Measurements from ENCODE around the gene CAMK1D.

CAMK1D gene

DNA sequence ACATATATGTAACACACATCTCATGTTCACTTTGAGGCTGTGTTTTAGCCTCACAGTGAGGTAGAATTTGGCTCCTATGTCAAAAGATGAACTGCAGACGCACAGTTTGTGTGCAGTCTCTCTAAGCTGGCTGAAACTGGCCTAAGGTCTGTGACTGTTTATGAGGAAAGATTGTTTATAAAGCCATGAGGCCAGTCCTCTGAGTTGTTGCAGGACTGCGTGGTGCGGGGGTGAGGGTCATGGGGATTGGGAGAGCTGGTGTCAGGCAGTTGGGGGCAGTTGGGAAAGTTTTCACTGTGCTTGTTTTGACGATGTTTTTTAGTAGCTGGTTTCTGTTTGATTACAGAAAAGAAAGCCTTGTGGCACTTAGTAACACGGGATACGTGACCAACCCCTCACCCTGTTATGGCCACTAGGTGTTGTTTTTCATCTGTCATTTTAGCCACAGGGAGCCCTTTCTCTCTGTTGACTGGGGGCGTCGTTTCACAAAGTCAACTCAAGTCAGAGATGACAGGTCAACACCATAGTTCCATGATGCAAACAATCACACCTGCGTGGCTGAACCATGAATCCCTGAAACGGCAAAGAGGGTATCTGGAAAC lies 341.3 kb downstream of the CAMK1D start:
- H3K36me3 ChIP-seq (ENCODE audit: control insufficient read depth, insufficient read depth, low read length), result no peaks in the 10 kb centered on the region
- H3K27ac ChIP-seq (ENCODE audit: low read depth, low read length), result no peak overlapping the region
- no peaks in the 10 kb centered on the region for H3K27me3 ChIP-seq (ENCODE audit: control insufficient read depth, insufficient read depth, low read length)
- H3K9me3 ChIP-seq (ENCODE audit: control insufficient read depth, insufficient read depth, low read length), result no peaks in the 10 kb centered on the region
- no peak overlapping the region for H3K9ac ChIP-seq (ENCODE audit: low read depth, low read length)
- H3K4me1 ChIP-seq (ENCODE audit: control insufficient read depth, insufficient read depth, low read length), result no peaks in the 10 kb centered on the region
- H3K4me3 ChIP-seq (ENCODE audit: low read depth, low read length), result no peak overlapping the region

DNA sequence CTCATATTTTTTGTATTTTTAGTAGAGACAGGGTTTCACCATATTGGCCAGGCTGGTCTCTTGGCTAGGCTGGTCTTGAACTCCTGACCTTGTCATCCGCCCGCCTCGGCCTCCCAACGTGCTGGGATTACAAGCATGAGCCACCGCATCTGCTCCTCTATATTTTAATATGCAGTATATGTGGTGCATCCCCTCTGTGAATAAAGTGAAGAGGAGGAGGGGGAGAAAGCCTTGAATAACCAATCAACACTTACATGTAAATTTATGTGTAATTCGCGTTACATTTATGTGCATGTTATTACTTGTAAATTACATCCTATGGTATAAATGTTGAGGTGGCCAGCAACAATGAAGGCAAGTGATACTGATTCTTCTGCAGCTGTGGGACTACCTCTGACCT lies 342.2 kb downstream of the CAMK1D start:
- no peak overlapping the region for H3K27ac ChIP-seq (ENCODE audit: low read depth, low read length)
- no peak overlapping the region for H3K4me3 ChIP-seq (ENCODE audit: low read depth, low read length)
- H3K9me3 ChIP-seq (ENCODE audit: control insufficient read depth, insufficient read depth, low read length), result no peaks in the 10 kb centered on the region

DNA sequence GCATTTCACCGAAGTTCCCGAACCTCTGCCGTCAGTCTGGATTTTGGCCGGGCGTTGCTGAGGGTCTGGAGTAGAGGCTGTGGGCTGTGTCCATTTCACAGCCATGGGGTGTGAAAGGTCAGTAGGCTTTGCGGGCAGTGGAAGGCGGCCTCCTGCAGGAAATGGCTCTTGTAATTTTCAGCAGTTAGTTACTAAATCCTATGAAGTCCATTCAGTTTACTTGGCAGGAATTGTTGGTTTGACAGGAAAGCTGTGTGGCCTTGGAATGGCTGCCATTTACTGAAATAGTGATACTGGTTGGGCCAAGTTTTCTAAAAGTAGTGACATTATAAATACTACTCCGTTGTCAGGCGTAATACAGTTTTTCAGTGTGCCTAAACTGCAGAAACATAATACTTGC lies 348.4 kb downstream of the CAMK1D start:
- H3K4me3 ChIP-seq (ENCODE audit: low read depth, low read length), result no peak overlapping the region
- H3K9ac ChIP-seq (ENCODE audit: low read depth, low read length), result no peak overlapping the region
- no peaks in the 10 kb centered on the region for H3K36me3 ChIP-seq (ENCODE audit: control insufficient read depth, insufficient read depth, low read length)
- H3K9me3 ChIP-seq (ENCODE audit: control insufficient read depth, insufficient read depth, low read length), result no peaks in the 10 kb centered on the region
- no peaks in the 10 kb centered on the region for H3K27me3 ChIP-seq (ENCODE audit: control insufficient read depth, insufficient read depth, low read length)
- no peak overlapping the region for H3K27ac ChIP-seq (ENCODE audit: low read depth, low read length)
- H3K4me1 ChIP-seq (ENCODE audit: control insufficient read depth, insufficient read depth, low read length), result no peaks in the 10 kb centered on the region

More for the DNA sequence above, 342.2 kb downstream of the CAMK1D start:
- no peak overlapping the region for H3K9ac ChIP-seq (ENCODE audit: low read depth, low read length)
- H3K36me3 ChIP-seq (ENCODE audit: control insufficient read depth, insufficient read depth, low read length), result no peaks in the 10 kb centered on the region
- no peaks in the 10 kb centered on the region for H3K4me1 ChIP-seq (ENCODE audit: control insufficient read depth, insufficient read depth, low read length)
- no peaks in the 10 kb centered on the region for H3K27me3 ChIP-seq (ENCODE audit: control insufficient read depth, insufficient read depth, low read length)

DNA sequence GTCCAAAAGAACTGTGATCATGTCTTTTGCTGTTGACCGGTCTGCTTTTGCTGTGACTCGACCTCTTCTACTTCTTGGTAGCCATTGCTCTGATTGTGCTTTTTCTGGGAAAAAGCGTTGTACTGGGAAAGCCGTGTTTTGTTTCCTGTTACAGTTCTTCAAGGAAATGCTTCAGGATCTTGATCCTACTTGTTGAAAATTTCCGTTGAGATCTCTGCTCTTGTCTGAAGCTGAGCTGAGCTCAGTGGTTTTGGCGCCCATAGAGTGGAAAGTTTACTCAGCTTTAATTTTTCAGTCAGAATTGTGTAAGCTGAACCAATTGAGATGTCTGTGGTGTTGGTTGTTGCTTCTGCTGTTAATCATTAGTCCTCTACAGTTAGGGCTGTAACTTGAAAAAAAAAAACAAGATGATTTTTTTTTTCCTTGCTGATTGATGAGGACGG lies 349.9 kb downstream of the CAMK1D start:
- Histone ChIP-seq H3K9ac (ENCODE audit: low read depth, low read length) (no peak overlapping the region), H3K4me1 (ENCODE audit: control insufficient read depth, insufficient read depth, low read length) (no peaks in the 10 kb centered on the region), H3K36me3 (ENCODE audit: control insufficient read depth, insufficient read depth, low read length) (no peaks in the 10 kb centered on the region), H3K27ac (ENCODE audit: low read depth, low read length) (no peak overlapping the region), H3K27me3 (ENCODE audit: control insufficient read depth, insufficient read depth, low read length) (no peaks in the 10 kb centered on the region), H3K4me3 (ENCODE audit: low read depth, low read length) (no peak overlapping the region), H3K9me3 (ENCODE audit: control insufficient read depth, insufficient read depth, low read length) (no peaks in the 10 kb centered on the region)

DNA sequence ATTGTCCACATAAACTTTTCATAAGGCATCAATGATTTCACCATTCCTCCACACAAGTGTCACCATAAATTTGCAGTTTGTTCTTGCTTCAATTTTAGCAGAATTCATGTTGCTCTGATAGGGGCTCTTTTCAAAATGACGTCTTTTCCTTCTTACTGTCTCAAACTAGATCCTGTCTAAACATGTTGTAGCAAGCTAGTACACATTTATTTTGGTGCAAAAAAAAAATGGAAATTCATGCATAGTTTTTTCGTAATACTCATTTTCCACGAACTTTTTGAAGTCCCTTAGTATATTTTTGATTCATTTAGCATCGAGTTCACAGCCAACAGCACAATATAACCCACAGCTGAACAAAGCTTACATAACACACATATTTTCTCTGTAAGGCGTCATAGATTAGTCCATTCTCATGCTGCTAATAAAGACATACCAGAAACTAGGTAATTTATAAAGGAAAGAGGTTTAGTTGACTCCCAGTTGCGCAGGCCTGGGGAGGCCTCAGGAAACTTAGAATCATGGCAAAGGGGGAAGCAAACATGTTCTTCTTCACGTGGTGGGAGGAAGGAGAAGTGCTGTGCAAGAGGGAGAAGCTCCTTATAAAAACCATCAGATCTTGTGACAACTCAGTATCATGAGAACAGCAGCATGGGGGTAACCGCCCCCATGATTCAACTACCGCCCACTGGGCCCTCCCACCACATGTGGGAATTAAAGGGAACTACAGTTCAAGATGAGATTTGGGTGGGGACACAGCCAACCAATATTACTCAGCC lies 350.6 kb downstream of the CAMK1D start:
- Histone ChIP-seq H3K27me3 (ENCODE audit: control insufficient read depth, insufficient read depth, low read length) (no peaks in the 10 kb centered on the region), H3K27ac (ENCODE audit: low read depth, low read length) (no peak overlapping the region), H3K4me1 (ENCODE audit: control insufficient read depth, insufficient read depth, low read length) (no peaks in the 10 kb centered on the region), H3K9ac (ENCODE audit: low read depth, low read length) (no peak overlapping the region), H3K36me3 (ENCODE audit: control insufficient read depth, insufficient read depth, low read length) (no peaks in the 10 kb centered on the region), H3K9me3 (ENCODE audit: control insufficient read depth, insufficient read depth, low read length) (no peaks in the 10 kb centered on the region), H3K4me3 (ENCODE audit: low read depth, low read length) (no peak overlapping the region)

DNA sequence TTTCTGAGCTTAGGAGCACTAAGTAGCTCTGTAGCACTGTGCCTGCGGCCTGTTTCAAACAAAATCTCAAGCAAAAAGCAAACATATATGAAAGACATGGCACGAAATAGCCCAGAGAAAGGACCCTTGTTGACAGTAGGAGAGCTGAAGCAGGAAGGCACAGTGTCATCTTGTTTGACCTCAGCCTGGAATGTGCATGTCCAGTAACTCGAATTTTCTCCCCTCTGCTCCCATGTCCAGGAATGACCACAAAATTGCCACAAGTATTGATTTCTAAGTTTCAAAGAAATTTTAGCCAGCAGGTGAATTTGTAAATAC lies 351.2 kb downstream of the CAMK1D start:
- H3K27ac ChIP-seq (ENCODE audit: low read depth, low read length), result no peak overlapping the region
- no peaks in the 10 kb centered on the region for H3K9me3 ChIP-seq (ENCODE audit: control insufficient read depth, insufficient read depth, low read length)
- no peak overlapping the region for H3K4me3 ChIP-seq (ENCODE audit: low read depth, low read length)
- H3K36me3 ChIP-seq (ENCODE audit: control insufficient read depth, insufficient read depth, low read length), result no peaks in the 10 kb centered on the region
- H3K9ac ChIP-seq (ENCODE audit: low read depth, low read length), result no peak overlapping the region
- H3K4me1 ChIP-seq (ENCODE audit: control insufficient read depth, insufficient read depth, low read length), result no peaks in the 10 kb centered on the region
- H3K27me3 ChIP-seq (ENCODE audit: control insufficient read depth, insufficient read depth, low read length), result no peaks in the 10 kb centered on the region

DNA sequence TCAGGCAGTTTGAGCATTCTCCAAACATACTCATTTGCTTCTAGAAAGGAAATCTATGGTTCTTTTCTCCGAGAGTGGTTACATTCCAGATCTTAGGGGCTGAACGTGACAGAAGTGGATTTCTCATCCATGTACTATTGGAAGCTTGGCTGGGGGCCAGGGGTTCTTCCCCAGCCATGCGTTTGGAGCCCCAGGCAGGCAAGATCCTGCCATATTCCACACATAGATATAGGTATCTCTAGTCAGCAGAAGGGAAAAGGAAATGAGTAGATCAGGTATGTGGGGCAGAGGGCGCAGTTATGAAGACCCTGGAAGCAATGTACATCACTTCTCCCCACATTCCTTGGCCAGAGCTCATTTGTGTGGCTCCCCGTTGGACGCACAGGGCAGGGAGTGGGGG lies 352.3 kb downstream of the CAMK1D start:
- no peak overlapping the region for H3K9ac ChIP-seq (ENCODE audit: low read depth, low read length)
- no peaks in the 10 kb centered on the region for H3K27me3 ChIP-seq (ENCODE audit: control insufficient read depth, insufficient read depth, low read length)
- no peak overlapping the region for H3K27ac ChIP-seq (ENCODE audit: low read depth, low read length)
- H3K4me1 ChIP-seq (ENCODE audit: control insufficient read depth, insufficient read depth, low read length), result peaks cover under 1% of the 10 kb centered on the region; the same call in 1 of the 2 replicates
- H3K36me3 ChIP-seq (ENCODE audit: control insufficient read depth, insufficient read depth, low read length), result no peaks in the 10 kb centered on the region
- H3K9me3 ChIP-seq (ENCODE audit: control insufficient read depth, insufficient read depth, low read length), result no peaks in the 10 kb centered on the region
- no peak overlapping the region for H3K4me3 ChIP-seq (ENCODE audit: low read depth, low read length)

DNA sequence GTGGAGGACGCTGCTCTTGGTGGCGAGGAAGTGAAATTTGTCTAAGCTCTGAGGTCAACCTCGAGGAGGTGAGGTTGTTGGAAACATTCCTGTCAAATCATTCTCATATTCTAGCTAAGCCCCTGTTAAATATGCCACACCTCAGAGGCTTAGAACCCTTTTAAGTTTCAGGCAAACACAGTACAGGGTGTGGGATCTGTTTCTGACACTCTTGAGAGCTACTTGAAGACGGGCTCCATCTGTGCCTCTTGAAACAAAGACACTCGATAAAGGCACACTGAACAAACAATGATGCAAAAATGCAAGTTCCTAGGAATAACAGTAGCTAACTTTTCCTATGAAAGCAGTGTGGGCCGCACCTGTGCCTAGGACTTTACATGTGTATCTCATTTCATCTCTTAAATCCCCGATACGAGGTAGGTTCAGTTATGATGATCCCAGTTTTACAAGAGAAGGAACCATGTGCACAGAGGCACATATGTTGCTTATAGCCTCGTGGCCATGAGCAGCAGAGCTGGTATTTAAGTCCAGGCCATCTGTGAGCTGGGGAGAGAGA lies 352.9 kb downstream of the CAMK1D start:
- no peak overlapping the region for H3K4me3 ChIP-seq (ENCODE audit: low read depth, low read length)
- H3K27ac ChIP-seq (ENCODE audit: low read depth, low read length), result no peak overlapping the region
- H3K9ac ChIP-seq (ENCODE audit: low read depth, low read length), result no peak overlapping the region
- no peaks in the 10 kb centered on the region for H3K27me3 ChIP-seq (ENCODE audit: control insufficient read depth, insufficient read depth, low read length)
- H3K9me3 ChIP-seq (ENCODE audit: control insufficient read depth, insufficient read depth, low read length), result no peaks in the 10 kb centered on the region
- peaks cover 7% of the 10 kb centered on the region for H3K4me1 ChIP-seq (ENCODE audit: control insufficient read depth, insufficient read depth, low read length)
- no peaks in the 10 kb centered on the region for H3K36me3 ChIP-seq (ENCODE audit: control insufficient read depth, insufficient read depth, low read length)

DNA sequence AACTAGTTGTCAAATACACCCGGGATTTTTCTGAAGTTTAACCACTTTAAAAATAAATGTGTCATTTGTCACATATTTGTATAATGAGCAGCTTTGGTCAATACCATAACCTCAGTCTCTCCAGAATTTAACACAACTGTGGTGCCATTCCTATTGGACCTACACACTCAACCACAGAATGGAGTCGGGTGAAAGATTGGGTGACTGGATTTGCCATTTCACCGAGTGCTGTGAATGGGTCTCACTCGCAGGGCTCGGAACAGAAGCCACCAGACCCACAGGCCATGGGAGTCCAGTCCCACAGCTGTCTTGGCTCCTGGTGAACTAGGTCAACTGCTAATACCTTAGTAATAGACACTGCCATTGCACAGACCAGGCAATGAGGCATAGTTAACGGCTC lies 353.8 kb downstream of the CAMK1D start:
- Histone ChIP-seq H3K9me3 (ENCODE audit: control insufficient read depth, insufficient read depth, low read length) (no peaks in the 10 kb centered on the region), H3K27ac (ENCODE audit: low read depth, low read length) (no peak overlapping the region), H3K36me3 (ENCODE audit: control insufficient read depth, insufficient read depth, low read length) (no peaks in the 10 kb centered on the region), H3K4me1 (ENCODE audit: control insufficient read depth, insufficient read depth, low read length) (peaks cover 15% of the 10 kb centered on the region), H3K9ac (ENCODE audit: low read depth, low read length) (no peak overlapping the region), H3K4me3 (ENCODE audit: low read depth, low read length) (no peak overlapping the region), H3K27me3 (ENCODE audit: control insufficient read depth, insufficient read depth, low read length) (no peaks in the 10 kb centered on the region)

DNA sequence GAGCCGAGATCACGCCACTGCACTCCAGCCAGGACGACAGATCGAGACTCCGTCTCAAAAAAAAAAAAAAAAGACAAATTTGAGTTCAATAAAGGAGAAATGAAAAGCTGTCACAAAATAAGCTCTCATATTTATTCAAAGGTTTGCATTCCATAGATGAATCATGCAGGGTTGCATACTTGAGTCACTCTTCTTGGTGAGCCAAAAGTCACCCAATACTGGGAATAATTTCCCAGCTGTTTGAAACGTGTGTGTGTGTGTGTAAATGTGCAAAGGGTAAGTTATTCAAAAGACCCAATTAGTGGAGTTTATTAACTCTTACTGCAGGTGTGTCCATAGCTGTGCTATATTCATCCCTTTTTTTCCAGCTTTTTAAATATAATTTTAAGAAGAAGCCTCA lies 354.5 kb downstream of the CAMK1D start:
- Histone ChIP-seq H3K4me3 (ENCODE audit: low read depth, low read length) (no peak overlapping the region), H3K9me3 (ENCODE audit: control insufficient read depth, insufficient read depth, low read length) (no peaks in the 10 kb centered on the region), H3K9ac (ENCODE audit: low read depth, low read length) (no peak overlapping the region), H3K27ac (ENCODE audit: low read depth, low read length) (no peak overlapping the region), H3K4me1 (ENCODE audit: control insufficient read depth, insufficient read depth, low read length) (peaks cover 17% of the 10 kb centered on the region), H3K36me3 (ENCODE audit: control insufficient read depth, insufficient read depth, low read length) (no peaks in the 10 kb centered on the region), H3K27me3 (ENCODE audit: control insufficient read depth, insufficient read depth, low read length) (no peaks in the 10 kb centered on the region)

DNA sequence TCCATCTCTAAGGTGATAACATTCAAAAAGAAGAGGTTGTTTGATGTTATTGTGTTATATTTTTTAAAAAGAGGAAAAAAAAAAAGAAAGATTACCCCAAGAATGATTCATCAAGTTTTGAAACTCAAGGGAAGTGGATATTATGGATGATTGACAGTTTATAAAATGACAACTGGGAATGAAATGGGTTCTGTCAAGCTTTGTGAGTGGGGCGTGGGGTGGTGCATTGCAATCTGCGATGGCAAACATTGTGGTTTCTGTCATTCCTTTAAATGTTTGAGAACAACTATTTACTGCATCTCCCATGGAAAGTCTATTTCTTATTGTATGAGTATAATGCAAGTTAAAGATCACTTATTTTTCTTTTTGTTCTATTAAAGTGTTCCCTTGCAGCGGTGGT lies 355.1 kb downstream of the CAMK1D start:
- no peak overlapping the region for H3K27ac ChIP-seq (ENCODE audit: low read depth, low read length)
- H3K9me3 ChIP-seq (ENCODE audit: control insufficient read depth, insufficient read depth, low read length), result no peaks in the 10 kb centered on the region
- H3K27me3 ChIP-seq (ENCODE audit: control insufficient read depth, insufficient read depth, low read length), result no peaks in the 10 kb centered on the region
- H3K4me1 ChIP-seq (ENCODE audit: control insufficient read depth, insufficient read depth, low read length), result peaks cover 17% of the 10 kb centered on the region
- H3K36me3 ChIP-seq (ENCODE audit: control insufficient read depth, insufficient read depth, low read length), result no peaks in the 10 kb centered on the region
- H3K9ac ChIP-seq (ENCODE audit: low read depth, low read length), result no peak overlapping the region
- no peak overlapping the region for H3K4me3 ChIP-seq (ENCODE audit: low read depth, low read length)

All from HUES48 (cell line).